ENCODE data around the gene GABRD.

Gene GABRD

DNA sequence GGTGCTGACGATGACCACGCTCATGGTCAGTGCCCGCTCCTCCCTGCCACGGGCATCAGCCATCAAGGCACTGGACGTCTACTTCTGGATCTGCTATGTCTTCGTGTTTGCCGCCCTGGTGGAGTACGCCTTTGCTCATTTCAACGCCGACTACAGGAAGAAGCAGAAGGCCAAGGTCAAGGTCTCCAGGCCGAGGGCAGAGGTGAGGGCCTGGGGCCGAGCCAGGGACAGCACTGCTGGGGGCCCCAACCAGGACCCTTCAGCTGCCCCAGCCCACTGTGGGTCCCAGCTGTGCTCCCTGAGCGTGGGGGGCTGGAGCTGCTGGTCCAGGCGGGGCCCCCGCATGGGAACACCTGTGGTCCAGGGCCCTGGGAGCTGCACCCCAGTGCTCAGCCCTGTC lies 10.4 kb downstream of the GABRD start:
- Histone ChIP-seq H3K4me2 (ENCODE audit: insufficient read depth, low read length) (no peak overlapping the region), H3K9me3 (ENCODE audit: insufficient read depth, low read length, severe bottlenecking) (no peaks in the 10 kb centered on the region), H3K4me3 (ENCODE audit: low read depth in 1 of 2, low read length in 2 of 2) (no peak overlapping the region), H3K27me3 (ENCODE audit: insufficient read depth, low read length, poor library complexity) (no peaks in the 10 kb centered on the region), H3K9ac (ENCODE audit: low read depth, low read length) (no peak overlapping the region), H3K79me2 (ENCODE audit: insufficient read depth, low read length) (no peaks in the 10 kb centered on the region), H3K27ac (ENCODE audit: low read length) (no peak overlapping the region), H2AFZ (ENCODE audit: low read depth, low read length) (no peak overlapping the region), H4K20me1 (ENCODE audit: insufficient read depth, low read length) (no peaks in the 10 kb centered on the region; the same call in 1 of the 2 replicates), H3K4me1 (ENCODE audit: insufficient read depth, low read length) (peaks cover 20% of the 10 kb centered on the region), H3K36me3 (ENCODE audit: insufficient read depth, low read length) (no peaks in the 10 kb centered on the region)
- no peak for ATAC-seq (ENCODE audit: insufficient read depth, low read depth)
- TF ChIP-seq, protein P1, sequence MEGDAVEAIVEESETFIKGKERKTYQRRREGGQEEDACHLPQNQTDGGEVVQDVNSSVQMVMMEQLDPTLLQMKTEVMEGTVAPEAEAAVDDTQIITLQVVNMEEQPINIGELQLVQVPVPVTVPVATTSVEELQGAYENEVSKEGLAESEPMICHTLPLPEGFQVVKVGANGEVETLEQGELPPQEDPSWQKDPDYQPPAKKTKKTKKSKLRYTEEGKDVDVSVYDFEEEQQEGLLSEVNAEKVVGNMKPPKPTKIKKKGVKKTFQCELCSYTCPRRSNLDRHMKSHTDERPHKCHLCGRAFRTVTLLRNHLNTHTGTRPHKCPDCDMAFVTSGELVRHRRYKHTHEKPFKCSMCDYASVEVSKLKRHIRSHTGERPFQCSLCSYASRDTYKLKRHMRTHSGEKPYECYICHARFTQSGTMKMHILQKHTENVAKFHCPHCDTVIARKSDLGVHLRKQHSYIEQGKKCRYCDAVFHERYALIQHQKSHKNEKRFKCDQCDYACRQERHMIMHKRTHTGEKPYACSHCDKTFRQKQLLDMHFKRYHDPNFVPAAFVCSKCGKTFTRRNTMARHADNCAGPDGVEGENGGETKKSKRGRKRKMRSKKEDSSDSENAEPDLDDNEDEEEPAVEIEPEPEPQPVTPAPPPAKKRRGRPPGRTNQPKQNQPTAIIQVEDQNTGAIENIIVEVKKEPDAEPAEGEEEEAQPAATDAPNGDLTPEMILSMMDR (IDR thresholded peaks at IDR 0.05; ENCODE audit: borderline replicate concordance, extremely low read depth, low read length, poor library complexity, severe bottlenecking), result no peak
- no peak for TF ChIP-seq EZH2 (IDR thresholded peaks at IDR 0.05; ENCODE audit: borderline replicate concordance, low read depth, low read length, severe bottlenecking)
- no peak for DNase-seq

DNA sequence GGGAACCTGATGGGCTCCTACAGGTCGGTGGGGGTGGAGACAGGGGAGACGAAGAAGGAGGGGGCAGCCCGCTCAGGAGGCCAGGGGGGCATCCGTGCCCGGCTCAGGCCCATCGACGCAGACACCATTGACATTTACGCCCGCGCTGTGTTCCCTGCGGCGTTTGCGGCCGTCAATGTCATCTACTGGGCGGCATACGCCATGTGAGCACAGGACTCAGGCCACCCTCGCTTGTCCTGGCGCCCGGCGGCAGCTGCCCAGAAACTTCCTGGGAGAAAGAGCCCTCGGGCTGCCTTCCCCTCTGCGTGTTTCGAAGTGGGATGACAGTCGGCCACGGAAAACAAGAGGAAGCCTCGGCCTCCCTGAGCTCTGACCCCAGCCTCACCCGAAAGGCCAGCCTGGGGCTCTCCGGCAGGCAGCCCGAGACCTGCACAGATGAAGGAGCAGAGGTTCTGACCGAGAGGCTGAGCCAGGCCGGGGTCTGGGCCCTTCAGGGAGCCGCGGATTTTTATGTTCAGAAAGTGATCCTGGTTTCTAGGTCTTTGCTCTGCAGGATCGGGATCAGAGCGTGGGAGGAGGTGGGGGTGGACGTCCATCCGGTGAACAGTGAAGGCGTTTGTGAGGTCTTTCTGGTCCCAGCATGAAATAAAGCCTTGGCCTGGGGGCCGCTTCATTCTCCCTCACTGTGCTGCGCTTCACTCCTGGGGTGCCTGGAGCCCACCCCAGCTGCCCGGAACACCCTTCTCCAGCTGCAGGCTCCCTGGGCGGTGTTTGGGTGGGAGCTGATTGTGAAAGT lies 11.1 kb downstream of the GABRD start:
- H3K79me2 ChIP-seq (ENCODE audit: insufficient read depth, low read length), result no peaks in the 10 kb centered on the region
- DNase-seq (no peak), ATAC-seq (ENCODE audit: insufficient read depth, low read depth) (no peak)
- peaks cover 16% of the 10 kb centered on the region for H3K4me1 ChIP-seq (ENCODE audit: insufficient read depth, low read length)
- H3K4me3 ChIP-seq (ENCODE audit: low read depth in 1 of 2, low read length in 2 of 2), result no peak overlapping the region
- TF ChIP-seq, protein P1 (IDR thresholded peaks at IDR 0.05; ENCODE audit: borderline replicate concordance, extremely low read depth, low read length, poor library complexity, severe bottlenecking), result no peak
- no peak for TF ChIP-seq EZH2 (IDR thresholded peaks at IDR 0.05; ENCODE audit: borderline replicate concordance, low read depth, low read length, severe bottlenecking)
- H3K4me2 ChIP-seq (ENCODE audit: insufficient read depth, low read length), result no peak overlapping the region
- H3K9me3 ChIP-seq (ENCODE audit: insufficient read depth, low read length, severe bottlenecking), result no peaks in the 10 kb centered on the region
- H3K36me3 ChIP-seq (ENCODE audit: insufficient read depth, low read length), result no peaks in the 10 kb centered on the region
- H4K20me1 ChIP-seq (ENCODE audit: insufficient read depth, low read length), result no peaks in the 10 kb centered on the region; the same call in 1 of the 2 replicates
- no peak overlapping the region for H3K27ac ChIP-seq (ENCODE audit: low read length)
- H2AFZ ChIP-seq (ENCODE audit: low read depth, low read length), result no peak overlapping the region
- no peaks in the 10 kb centered on the region for H3K27me3 ChIP-seq (ENCODE audit: insufficient read depth, low read length, poor library complexity)
- H3K9ac ChIP-seq (ENCODE audit: low read depth, low read length), result no peak overlapping the region

DNA sequence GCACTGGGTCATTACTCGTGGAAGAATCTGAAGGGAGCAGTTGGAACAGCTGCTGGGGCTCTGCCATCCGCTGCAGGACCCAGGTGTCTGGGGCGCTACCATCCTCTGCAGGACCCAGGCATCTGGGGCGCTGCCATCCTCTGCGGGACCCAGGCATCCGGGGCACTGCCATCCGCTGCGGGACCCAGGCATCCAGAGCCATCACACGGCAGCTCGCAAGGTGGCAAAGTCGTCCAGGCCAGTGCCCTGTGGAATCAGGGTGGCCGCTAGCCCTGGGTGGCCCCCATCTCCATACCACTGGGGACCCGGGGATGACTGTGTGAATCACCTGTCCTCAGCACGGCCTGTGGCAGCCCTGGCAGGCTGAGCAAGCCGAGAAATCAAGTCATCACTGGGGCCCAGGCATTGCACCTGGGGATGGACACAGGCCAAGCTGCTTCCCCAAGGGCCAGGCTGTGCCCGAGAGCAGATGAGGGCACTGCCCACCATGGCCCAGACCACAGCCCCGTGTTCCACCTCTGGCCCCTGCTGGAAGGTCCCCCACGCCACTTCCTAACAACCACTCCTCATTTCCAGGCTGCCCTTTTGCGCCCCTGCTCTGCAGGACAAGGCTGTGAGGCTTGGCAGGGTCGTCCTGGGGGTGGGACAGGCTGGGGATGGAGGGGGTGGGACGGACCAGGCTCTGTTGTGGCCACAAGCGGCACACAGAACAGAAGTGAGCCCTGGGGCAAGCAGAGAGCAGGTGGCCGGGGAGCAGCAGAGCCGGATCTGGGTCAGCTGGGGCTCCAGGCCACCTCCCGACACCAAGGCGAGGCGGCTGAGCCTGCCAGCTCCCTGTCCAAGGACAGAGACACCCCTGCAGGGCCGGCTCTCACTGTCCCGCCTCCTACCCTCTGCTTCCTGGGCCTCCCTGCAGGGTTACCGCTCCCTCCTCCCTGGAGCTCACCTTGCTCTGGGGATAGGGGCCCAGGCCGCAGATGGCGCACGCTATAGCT lies 12.7 kb downstream of the GABRD start:
- H3K4me2 ChIP-seq (ENCODE audit: insufficient read depth, low read length), result no peak overlapping the region
- H3K9ac ChIP-seq (ENCODE audit: low read depth, low read length), result no peak overlapping the region
- DNase-seq (no peak), ATAC-seq (ENCODE audit: insufficient read depth, low read depth) (no peak)
- H2AFZ ChIP-seq (ENCODE audit: low read depth, low read length), result no peak overlapping the region
- TF ChIP-seq, protein P1 (IDR thresholded peaks at IDR 0.05; ENCODE audit: borderline replicate concordance, extremely low read depth, low read length, poor library complexity, severe bottlenecking), result no peak
- no peak for TF ChIP-seq EZH2 (IDR thresholded peaks at IDR 0.05; ENCODE audit: borderline replicate concordance, low read depth, low read length, severe bottlenecking)
- no peak overlapping the region for H3K4me3 ChIP-seq (ENCODE audit: low read depth in 1 of 2, low read length in 2 of 2)
- no peaks in the 10 kb centered on the region for H3K36me3 ChIP-seq (ENCODE audit: insufficient read depth, low read length)
- no peaks in the 10 kb centered on the region; the same call in 1 of the 2 replicates for H4K20me1 ChIP-seq (ENCODE audit: insufficient read depth, low read length)
- no peaks in the 10 kb centered on the region for H3K9me3 ChIP-seq (ENCODE audit: insufficient read depth, low read length, severe bottlenecking)
- no peak overlapping the region for H3K27ac ChIP-seq (ENCODE audit: low read length)
- peaks cover under 1% of the 10 kb centered on the region; the same call in 1 of the 2 replicates for H3K4me1 ChIP-seq (ENCODE audit: insufficient read depth, low read length)
- no peaks in the 10 kb centered on the region for H3K27me3 ChIP-seq (ENCODE audit: insufficient read depth, low read length, poor library complexity)
- H3K79me2 ChIP-seq (ENCODE audit: insufficient read depth, low read length), result no peaks in the 10 kb centered on the region
